Left ventricle myocardium superior (tissue), 1 donor: ENCODE measurements around the gene MTM1. TPM values are rescaled to one million over a fixed set of nuclear protein-coding genes. Genes with fewer than 3 reads are reported as not detected.

Experiments
- ATAC-seq: fragments of 200-7000 bp; cut with Tn5 transposase; one replicate; pipeline ENCODE4 v1.9.1; 2020; ENCODE audit warnings: mild to moderate bottlenecking, moderate library complexity
- DNase-seq: peaks from one replicate; pipeline ENCODE4 v3.0.0-alpha.2; 2020
- intact Hi-C: fragments of 100-400 bp; cut with micrococcal nuclease; formaldehyde crosslinking; loops from one replicate; pipeline ENCODE4 v1.11.0; 2022
- total RNA-seq: library from RNA; stranded (reverse); fragmentation: NEBNext Ultra II Directional; extraction: Animal tissue kit (Norgen Biotek cat#: 25700); gene quantifications from one replicate; pipeline ENCODE4 v1.2.1, GENCODE V29; 2021
- donor health status: DM: no; HTN: yes; CAD: no; lungs with severe emphysema.

The MTM1 gene
- total RNA-seq, 1 donor from 2014 or later: 14.6 TPM

DNA sequence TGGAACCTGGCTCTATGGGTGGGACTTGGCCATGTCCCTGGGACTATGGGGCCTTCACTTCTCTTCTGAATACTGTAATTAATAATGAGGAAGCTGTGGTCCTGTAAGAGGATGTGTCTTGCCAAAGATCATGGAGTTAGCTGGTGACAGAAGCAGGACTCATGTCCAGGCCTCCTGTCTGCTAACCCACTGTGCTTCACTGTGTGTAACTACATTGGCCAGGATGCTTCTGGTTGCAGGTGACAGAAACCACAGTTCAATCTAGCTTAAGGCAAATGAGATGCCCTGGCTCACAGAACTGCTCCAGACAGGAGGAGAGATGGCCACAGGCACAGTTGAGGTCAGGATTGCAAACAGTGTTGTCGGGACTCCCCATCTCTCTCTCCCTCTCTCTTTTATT, 127.9 kb downstream of the MTM1 start:
- ATAC-seq: no peak
- intact Hi-C loops: no loop called here

DNA sequence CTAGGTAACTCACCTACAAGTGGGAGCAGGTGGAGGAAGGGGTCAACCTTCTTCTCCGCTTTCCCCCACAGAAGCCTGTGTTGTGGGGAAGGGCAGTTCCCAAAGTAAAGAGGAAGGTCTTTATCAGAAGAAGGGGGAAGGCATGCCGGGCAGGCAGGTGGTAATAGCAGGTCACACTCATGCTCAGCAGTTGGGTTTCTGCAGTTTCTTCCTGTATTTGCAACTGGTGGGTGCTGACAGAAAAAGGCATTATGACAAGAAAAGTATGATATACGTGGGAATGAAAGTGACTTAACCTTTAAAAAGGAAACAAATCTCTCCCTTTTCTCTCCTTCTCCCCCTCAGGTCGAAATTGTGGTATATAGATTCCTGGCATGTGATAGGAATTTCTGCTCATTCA, 128.4 kb downstream of the MTM1 start:
- intact Hi-C loops: no loop called here

More for the DNA sequence above, 127.9 kb downstream of the MTM1 start:
- DNase-seq: no peak

DNA sequence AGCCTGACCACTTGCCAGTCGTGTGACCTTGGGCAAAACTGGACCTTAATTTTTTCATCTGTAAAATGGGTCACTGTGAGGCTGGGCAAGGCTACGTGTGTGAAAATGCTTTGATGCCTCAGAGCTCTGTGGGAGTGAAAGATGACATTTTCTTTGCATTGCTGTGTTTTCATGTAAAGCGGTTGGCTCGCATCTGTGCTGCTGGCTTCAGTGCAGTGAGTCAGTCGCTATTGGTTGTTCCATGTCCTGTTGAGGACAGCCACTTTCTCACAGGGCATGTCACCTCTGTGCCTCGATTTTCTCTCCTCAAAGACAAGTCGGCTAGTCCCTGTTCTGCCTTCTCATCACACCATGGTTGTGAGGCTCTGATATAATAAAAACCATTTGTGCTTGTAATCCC, 129.2 kb downstream of the MTM1 start:
- no peak for ATAC-seq
- intact Hi-C loops: no loop called here
- DNase-seq: no peak

More for the DNA sequence above, 128.4 kb downstream of the MTM1 start:
- DNase-seq (no peak), ATAC-seq (no peak)

- intact Hi-C loops: no loop called here
- DNase-seq (no peak), ATAC-seq (no peak)
Observed at GRCh38 chrX:150698981-150699380, 130.6 kb downstream of the MTM1 start.

- DNase-seq: no peak
- intact Hi-C loops: no loop called here
- no peak for ATAC-seq
Observed at GRCh38 chrX:150700107-150700506, 131.7 kb downstream of the MTM1 start.

GRCh38 chrX:150701377-150701776, 133.0 kb downstream of the MTM1 start:
- intact Hi-C loops: no loop called here
- ATAC-seq (no peak), DNase-seq (no peak)

GRCh38 chrX:150702966-150703694, 134.7 kb downstream of the MTM1 start:
- DNase-seq: no peak
- no peak for ATAC-seq
- intact Hi-C loops: no loop called here

- DNase-seq (no peak), ATAC-seq (no peak)
- intact Hi-C loops: no loop called here
Observed at GRCh38 chrX:150703695-150703974, 135.2 kb downstream of the MTM1 start.

DNA sequence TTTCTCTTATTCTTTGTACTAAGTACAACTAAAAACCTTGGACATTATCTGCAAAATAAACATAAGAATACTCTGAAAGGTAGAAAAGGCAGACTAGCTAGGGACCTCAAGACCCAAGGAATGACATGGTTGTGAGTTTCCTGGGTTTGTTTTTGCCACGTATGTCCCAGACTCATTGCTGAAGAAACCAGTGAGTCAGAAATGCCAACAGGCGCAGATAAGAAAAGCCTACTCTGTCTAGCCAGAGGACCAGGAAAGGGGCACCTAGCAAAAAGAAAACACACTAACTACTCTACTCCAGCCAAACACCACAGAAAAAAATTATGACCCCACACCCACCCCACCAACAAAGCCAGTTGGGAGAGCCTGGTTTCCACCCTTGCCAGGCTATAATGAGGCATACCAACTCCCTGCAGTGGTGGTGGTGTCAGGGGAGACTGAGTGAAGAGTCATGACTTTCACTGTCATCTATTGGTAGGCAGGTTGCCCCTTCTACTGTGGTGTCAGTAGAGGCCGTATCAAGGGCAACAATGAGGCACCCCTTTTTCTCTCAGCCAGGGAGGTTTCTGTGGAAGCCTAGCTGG, 135.7 kb downstream of the MTM1 start:
- DNase-seq (no peak), ATAC-seq (peak; percentile 51)
- intact Hi-C loops: no loop called here

GRCh38 chrX:150712619-150713018, 144.2 kb downstream of the MTM1 start:
- DNase-seq: no peak
- no peak for ATAC-seq
- intact Hi-C loops: no loop called here

DNA sequence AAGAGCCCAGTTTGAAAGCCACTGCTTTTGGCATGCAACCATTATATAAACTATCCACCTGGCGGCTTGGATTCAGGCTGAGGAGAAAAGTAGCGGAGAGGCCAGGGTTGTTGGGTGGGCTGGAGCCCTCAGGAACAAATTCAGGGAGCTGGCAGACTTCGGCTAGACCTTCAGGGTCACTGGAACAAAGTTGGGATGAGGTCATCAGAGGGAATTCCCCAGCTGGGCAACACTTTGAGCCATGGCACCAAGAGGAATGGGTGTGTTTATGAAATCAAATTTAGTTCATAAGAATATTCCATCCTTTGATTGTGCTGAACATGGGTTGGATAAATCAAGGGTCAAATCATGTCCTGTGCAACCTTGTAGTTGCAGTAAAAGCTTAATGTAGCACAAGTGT, 146.8 kb downstream of the MTM1 start:
- intact Hi-C loops: no loop called here
- no peak for DNase-seq
- no peak for ATAC-seq

GRCh38 chrX:150719621-150720020, 151.2 kb downstream of the MTM1 start:
- ATAC-seq (no peak), DNase-seq (no peak)
- intact Hi-C loops: no loop called here

Other genes starting within 250 kb of the MTM1 start
- 2.3 TPM for gene MAMLD1, start 205.3 kb upstream of the MTM1 start, total RNA-seq
- gene MTMR1, start 124.8 kb downstream of the MTM1 start, total RNA-seq: 20.7 TPM